ENCODE data around the gene CHIA. TPM values are rescaled to one million over a fixed set of nuclear protein-coding genes. Genes with fewer than 3 reads are reported as not detected.

CHIA gene
- not detected in 2 replicates for polyA plus RNA-seq (2012; rRNA removed)
- not detected in 2 replicates for polyA plus RNA-seq (2012; cell fraction: cytosol; rRNA removed)
- not detected in 2 replicates for polyA plus RNA-seq (2012; cell fraction: nucleus; rRNA removed)

- DNase-seq: no peak
- Histone ChIP-seq H3K27me3 (ENCODE audit: insufficient read depth) (no peaks in the 10 kb centered on the region; the same call in 1 of the 2 replicates), H3F3A (replicated peaks; ENCODE audit: insufficient read depth) (no peaks in the 10 kb centered on the region), H3K9ac (no peak within 1 kb of the TSS), H2AFZ (ENCODE audit: low read depth) (no peak within 1 kb of the TSS), H3K79me2 (ENCODE audit: insufficient read depth) (no peaks in the 10 kb centered on the region), H3K9me3 (no peaks in the 10 kb centered on the region), H3K27ac (ENCODE audit: low read depth in 2 of 2, low read length in 1 of 2) (no peak within 1 kb of the TSS), H4K20me1 (ENCODE audit: insufficient read depth) (no peaks in the 10 kb centered on the region), H3K4me2 (no peak within 1 kb of the TSS; the same call in 1 of the 2 replicates), H3K9me2 (no peaks in the 10 kb centered on the region), H3K4me3 (ENCODE audit: low read depth in 2 of 2, low read length in 1 of 2) (no peak within 1 kb of the TSS), H3K4me1 (ENCODE audit: control insufficient read depth in 1 of 2, insufficient read depth in 2 of 2, low read depth in 1 of 2, low read length in 1 of 2) (no peaks in the 10 kb centered on the region), H3K36me3 (replicated peaks in 1 of 2; ENCODE audit: control insufficient read depth in 1 of 2, insufficient read depth in 2 of 2, low read length in 1 of 2) (no peaks in the 10 kb centered on the region)
- POLR2A ChIA-PET: no interaction called here
- CTCF ChIA-PET: no interaction called here
- TF ChIP-seq, protein P1, sequence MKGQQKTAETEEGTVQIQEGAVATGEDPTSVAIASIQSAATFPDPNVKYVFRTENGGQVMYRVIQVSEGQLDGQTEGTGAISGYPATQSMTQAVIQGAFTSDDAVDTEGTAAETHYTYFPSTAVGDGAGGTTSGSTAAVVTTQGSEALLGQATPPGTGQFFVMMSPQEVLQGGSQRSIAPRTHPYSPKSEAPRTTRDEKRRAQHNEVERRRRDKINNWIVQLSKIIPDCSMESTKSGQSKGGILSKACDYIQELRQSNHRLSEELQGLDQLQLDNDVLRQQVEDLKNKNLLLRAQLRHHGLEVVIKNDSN (IDR thresholded peaks at IDR 0.05; ENCODE audit: borderline replicate concordance, low read depth): no peak
- TF ChIP-seq NRF1 (IDR thresholded peaks at IDR 0.05; ENCODE audit: low read depth, low read length) (no peak), RAD21 (IDR thresholded peaks at IDR 0.05; ENCODE audit: low read length) (no peak), MEF2A (IDR thresholded peaks at IDR 0.05; ENCODE audit: borderline replicate concordance, low read depth) (no peak), CTCF (IDR thresholded peaks at IDR 0.05) (no peak), FOXJ3 (CRISPR knock-in tag; IDR thresholded peaks at IDR 0.05) (no peak), SMC3 (IDR thresholded peaks at IDR 0.05; ENCODE audit: low read depth, low read length) (no peak), POLR2AphosphoS5 (IDR thresholded peaks at IDR 0.05; ENCODE audit: low read depth, low read length) (no peak), REST (IDR thresholded peaks at IDR 0.05; ENCODE audit: low read depth, low read length) (no peak), SIN3A (IDR thresholded peaks at IDR 0.05; ENCODE audit: borderline replicate concordance, low read depth, low read length) (no peak), RCOR1 (IDR thresholded peaks at IDR 0.05; ENCODE audit: low read length) (no peak), TEAD4 (IDR thresholded peaks at IDR 0.05; ENCODE audit: borderline replicate concordance, insufficient read depth) (no peak), GATA2 (CRISPR knock-in tag; IDR thresholded peaks at IDR 0.05) (no peak), EZH2phosphoT487 (IDR thresholded peaks at IDR 0.05; ENCODE audit: borderline replicate concordance, low read depth) (no peak)
- TF ChIP-seq, protein P2, sequence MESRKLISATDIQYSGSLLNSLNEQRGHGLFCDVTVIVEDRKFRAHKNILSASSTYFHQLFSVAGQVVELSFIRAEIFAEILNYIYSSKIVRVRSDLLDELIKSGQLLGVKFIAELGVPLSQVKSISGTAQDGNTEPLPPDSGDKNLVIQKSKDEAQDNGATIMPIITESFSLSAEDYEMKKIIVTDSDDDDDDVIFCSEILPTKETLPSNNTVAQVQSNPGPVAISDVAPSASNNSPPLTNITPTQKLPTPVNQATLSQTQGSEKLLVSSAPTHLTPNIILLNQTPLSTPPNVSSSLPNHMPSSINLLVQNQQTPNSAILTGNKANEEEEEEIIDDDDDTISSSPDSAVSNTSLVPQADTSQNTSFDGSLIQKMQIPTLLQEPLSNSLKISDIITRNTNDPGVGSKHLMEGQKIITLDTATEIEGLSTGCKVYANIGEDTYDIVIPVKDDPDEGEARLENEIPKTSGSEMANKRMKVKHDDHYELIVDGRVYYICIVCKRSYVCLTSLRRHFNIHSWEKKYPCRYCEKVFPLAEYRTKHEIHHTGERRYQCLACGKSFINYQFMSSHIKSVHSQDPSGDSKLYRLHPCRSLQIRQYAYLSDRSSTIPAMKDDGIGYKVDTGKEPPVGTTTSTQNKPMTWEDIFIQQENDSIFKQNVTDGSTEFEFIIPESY (IDR thresholded peaks at IDR 0.05; ENCODE audit: borderline replicate concordance, low read depth): no peak
- TF ChIP-seq, protein P3, sequence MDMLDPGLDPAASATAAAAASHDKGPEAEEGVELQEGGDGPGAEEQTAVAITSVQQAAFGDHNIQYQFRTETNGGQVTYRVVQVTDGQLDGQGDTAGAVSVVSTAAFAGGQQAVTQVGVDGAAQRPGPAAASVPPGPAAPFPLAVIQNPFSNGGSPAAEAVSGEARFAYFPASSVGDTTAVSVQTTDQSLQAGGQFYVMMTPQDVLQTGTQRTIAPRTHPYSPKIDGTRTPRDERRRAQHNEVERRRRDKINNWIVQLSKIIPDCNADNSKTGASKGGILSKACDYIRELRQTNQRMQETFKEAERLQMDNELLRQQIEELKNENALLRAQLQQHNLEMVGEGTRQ (IDR thresholded peaks at IDR 0.05; ENCODE audit: borderline replicate concordance, low read depth, low read length): no peak
- TF ChIP-seq, protein P4, sequence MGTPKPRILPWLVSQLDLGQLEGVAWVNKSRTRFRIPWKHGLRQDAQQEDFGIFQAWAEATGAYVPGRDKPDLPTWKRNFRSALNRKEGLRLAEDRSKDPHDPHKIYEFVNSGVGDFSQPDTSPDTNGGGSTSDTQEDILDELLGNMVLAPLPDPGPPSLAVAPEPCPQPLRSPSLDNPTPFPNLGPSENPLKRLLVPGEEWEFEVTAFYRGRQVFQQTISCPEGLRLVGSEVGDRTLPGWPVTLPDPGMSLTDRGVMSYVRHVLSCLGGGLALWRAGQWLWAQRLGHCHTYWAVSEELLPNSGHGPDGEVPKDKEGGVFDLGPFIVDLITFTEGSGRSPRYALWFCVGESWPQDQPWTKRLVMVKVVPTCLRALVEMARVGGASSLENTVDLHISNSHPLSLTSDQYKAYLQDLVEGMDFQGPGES (IDR thresholded peaks at IDR 0.05; ENCODE audit: low read depth, low read length): no peak
- whole genome bisulfite sequencing (ENCODE audit: low lambda C conversion rate): 18% methylated on average over 7 of the region's 7 CpGs
These were observed at the start of gene CHIA for GRCh38 chr1:111290630-111291029. TSS of gene CHIA (plus strand) at chr1:111290851. CDS start at chr1:111310468, 19,617 bp downstream.

Data from SK-N-SH (cell line).